Ramos (cell line): ENCODE measurements around the gene GMEB2.
"Not testable (repeated sequence)": the region's sequence is repeated elsewhere in the genome, so short reads cannot be mapped to it uniquely, and the experiment has no call there.

Experiments
- in situ Hi-C: fragments of 300-500 bp; cut with MboI; formaldehyde crosslinking; loops from one replicate; pipeline ENCODE4 v1.14.3; 2022; ENCODE audit warnings: low sequenced_read_pairs; ENCODE audit not compliant: unreplicated experiment

The GMEB2 gene, protein sequence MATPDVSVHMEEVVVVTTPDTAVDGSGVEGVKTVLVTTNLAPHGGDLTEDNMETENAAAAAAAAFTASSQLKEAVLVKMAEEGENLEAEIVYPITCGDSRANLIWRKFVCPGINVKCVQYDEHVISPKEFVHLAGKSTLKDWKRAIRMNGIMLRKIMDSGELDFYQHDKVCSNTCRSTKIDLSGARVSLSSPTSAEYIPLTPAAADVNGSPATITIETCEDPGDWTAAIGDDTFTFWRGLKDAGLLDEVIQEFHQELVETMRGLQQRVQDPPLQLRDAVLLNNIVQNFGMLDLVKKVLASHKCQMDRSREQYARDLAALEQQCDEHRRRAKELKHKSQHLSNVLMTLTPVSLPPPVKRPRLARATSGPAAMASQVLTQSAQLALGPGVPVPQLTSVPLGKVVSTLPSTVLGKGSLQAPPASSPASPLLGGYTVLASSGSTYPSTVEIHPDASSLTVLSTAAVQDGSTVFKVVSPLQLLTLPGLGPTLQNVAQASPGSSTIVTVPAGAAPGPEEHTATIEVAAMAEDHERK

DNA sequence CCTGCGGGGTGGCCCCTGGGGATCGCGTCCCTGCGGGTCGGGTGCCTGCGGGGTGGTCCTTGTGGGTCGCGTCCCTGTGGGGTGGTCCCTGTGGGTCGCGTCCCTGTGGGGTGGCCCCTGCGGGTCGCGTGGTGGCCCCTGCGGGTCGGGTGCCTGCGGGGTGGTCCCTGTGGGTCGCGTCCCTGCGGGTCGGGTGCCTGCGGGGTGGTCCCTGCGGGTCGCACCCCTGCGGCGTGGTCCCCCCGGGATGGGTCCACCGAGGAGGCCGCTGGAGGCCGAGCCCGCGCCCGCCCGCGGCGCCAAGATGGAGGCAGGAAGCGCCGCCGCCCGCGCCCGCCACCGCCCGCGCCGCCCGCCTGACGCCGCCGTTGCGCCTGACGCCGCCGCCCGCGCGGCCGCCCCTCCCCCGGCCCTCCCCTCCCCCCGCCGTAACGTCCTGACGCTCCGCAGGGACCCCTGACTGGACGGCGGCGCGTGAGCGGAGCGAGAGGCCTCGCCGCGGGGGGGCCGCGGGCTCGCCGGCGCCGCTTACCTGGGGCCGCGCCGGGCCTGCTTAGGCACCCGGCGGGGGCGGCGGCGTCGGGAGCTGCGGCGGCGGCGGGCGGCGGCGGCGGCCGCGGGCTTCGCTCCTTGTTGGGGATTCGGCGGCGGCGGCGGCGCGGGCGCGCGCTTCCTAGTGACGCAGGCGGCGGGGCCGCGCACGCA lies at the start of gene GMEB2:
Gene GMEB2 (minus strand): TSS at position 678 of the 705 bp plus-strand sequence. CDS start 7,704 bp downstream, outside the sequence.
- in situ Hi-C loops: no loop called here

DNA sequence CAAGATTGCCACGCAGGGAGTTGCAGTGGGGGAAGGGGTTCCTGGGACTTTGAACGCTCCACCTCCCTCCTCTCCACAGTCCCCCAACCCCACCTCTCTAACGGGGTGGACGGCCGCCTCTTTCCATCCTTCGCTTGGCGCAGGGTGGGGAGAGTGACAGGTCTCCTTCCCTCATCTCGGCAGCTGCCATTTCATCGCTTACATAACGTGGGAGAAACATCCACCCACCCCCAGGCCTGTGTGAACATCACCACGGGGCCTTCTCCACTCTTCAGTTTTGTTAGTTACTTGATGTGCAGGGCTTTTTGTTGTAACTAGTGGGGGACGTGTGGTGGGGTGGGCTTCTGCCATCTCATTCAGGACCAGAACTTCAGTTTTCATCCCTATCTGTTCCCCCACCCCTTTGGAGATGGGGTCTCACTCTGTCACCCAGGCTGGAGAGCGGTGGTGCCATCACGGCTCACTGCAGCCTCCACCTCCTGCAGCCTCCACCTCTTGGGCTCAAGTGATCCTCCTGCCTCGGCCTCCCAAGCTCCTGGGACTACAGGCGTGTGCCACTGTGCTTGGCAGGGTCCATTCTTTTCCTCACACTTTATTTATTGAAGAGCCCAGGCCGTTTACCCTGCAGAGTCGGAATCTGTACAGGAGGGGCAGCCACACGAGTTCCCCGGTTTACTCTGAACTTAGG lies 48.9 kb upstream of the GMEB2 start:
- in situ Hi-C loops: no loop called here

DNA sequence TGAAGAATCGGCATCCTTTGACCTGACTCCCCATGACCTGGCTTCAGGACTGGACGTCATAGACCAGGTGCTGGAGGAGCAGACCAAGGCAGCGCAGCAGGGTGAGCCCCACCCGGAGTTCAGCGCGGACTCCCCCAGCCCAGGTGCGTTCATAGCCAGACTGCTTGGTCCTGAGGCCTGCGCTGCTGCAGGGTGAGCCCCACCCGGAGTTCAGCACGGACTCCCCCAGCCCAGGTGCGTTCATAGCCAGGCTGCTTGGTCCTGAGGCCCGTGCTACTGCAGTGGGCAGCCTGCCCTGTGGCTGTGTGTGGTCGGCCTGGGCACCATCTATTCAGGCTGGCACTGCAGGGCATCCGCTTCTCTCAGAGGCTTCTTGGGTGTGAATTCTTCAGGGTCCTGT lies 47.0 kb upstream of the GMEB2 start:
- in situ Hi-C loops: no loop called here

DNA sequence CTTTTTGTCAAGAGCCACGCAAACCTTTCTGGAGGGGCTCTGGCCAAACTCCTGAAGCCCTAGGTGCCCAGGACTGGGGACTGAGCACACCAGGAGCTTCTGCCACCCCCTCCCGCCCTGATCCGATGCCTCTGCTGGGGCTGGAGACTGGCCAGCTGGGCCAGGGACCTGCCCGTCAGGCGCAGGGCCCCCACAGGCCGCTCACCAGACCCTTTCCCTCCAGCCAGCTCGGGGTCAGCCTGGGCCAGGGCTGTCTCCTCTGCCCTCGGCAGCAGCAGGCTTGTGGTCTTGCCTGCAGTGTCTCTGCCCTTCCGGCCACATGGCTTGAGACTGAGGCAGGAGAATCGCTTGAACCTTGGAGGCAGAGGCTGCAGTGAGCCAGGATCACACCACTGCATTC lies 45.8 kb upstream of the GMEB2 start:
- in situ Hi-C loops: no loop called here

DNA sequence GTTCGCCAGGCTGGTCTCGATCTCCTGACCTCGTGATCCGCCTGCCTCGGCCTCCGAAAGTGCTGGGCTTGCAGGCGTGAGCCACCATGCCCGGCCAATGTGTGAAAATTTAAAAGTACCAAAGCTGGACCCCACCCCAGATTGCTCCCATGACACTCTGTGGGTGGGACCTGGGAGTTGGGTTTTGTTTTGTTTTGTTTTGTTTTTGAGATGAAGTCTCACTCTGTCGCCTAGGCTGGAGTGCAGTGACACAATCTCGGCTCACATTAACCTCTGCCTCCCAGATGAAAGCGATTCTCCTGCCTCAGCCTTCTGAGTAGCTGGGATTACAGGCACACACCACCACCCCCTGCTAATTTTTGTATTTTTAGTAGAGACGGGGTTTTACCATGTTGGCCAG lies 44.8 kb upstream of the GMEB2 start:
- in situ Hi-C loops: not testable (repeated sequence)

DNA sequence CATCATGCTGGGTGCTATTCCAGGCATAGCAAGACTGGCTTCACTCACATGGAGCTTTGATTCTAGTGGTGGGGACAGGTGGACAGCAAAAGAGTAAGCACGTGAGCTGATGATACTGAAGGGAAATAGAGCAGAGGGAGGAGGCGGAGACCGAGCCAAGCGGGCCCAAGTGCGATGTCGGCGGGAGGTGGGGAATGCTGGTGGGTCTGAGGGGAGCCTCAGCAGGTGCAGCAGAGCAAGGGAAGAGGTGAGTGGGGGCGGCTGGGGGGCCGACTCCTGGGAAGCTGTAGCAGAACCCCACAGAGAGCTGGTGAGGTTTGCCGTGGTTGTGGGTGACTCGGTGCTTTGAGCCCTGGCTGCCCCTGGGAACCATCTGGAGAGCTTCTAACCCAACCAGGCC lies 41.5 kb upstream of the GMEB2 start:
- in situ Hi-C loops: no loop called here

DNA sequence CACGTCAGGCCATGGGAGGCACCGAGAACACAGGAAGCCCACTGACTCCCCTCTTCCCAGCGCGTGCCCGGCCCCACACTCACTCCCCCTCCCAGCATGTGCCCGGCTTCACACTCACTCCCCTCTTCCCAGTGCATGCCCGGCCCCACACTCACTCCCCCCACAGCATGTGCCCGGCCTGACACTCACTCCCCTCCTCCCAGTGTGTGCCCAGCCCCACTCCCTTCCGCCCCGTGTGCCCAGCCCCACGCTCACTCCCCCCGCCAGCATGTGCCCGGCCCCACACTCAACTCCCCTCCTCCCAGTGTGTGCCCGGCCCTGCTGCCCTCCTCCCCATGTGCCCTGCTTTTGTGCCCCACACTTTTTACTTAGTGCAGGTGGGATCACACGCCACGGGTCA lies 41.0 kb upstream of the GMEB2 start:
- in situ Hi-C loops: no loop called here

DNA sequence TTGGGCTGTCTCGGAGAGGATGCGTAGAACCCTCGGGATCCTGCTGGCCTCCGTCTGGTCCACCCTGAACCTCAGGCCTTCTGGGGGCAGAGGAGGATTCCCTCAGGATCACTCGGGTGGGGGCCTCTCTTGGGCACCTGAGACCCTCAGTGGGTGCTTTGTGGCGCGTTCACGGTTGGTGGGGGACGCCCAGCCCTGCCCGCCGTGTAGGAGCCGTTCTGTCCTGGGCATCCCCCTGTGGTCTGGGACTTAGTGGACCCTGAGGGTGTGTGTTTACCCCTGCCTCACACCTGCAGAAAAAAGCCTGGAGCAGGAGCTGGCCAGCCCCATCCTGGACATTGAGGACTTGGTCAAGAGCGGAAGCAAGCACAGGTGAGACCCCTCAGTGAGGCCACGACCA lies 38.8 kb upstream of the GMEB2 start:
- in situ Hi-C loops: no loop called here

DNA sequence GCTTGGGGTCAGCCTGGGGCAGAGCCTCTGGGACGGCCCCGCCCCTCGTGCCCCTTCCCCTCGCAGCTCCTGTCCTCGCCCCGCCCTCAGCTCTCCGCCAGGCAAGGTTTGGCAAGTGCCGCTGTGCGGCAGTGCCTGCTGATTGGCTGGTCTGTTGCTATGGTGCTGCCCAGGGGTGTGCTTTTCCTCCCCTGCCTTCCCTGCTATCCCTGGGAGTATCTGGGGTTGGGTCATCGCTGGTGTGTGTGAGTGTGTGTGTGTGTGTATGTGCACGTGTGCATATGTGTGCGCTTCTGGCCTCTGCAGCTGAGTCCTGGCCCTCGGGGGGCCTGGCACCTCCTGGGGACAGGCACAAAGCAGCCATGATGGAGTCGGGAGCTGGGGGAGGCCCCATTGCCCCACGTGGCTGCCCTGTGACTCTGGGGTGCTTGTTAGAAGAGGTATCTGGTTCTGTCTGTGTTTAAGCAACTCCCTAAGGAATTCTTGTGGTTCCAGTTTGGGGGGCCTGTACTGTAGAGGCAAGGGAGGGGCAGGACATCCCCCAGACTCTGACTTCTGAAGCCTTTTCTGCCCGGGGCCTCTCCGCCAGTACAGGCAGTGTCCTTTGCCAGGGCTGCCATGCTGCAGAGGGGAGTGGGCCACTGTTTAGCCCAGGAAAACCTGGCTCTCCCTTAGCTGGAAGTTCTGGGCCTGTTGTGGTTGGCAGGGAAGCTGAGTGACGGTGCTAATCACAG lies 38.1 kb upstream of the GMEB2 start:
- in situ Hi-C loops: no loop called here

DNA sequence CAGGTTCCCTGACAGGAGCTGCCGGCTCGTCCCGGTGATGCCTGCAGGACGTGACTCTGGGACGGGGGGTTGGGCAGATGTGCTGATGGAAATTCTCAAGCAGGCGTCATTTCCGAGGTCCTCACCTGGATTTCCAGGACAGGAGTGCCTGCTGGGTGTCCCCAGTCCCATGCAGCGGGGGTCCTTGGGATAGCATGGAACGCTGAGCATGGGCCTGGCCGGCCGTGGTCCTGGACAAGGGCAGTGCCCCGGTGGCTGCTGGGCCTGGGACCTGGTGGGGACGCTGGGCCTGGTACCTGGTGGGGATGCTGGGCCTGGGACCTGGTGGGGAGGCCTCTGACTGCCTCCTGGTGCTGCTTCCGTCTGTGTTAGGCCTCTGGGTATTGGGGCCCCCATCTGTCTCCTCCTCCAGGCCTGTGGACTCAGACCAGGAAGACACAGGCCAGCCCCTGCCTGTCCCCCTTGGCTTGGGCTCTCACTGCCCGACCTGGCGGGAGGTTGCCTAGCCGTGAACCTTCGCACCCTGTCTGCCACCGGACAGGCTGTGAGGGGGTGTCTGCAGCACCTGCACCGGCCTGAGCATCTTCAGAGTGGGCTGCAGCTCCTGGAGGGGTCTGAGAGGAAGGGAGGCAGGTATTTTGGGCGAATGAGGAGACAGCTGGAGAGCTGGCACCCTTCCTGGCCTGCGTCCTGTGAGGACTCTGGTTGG lies 37.4 kb upstream of the GMEB2 start:
- in situ Hi-C loops: no loop called here

DNA sequence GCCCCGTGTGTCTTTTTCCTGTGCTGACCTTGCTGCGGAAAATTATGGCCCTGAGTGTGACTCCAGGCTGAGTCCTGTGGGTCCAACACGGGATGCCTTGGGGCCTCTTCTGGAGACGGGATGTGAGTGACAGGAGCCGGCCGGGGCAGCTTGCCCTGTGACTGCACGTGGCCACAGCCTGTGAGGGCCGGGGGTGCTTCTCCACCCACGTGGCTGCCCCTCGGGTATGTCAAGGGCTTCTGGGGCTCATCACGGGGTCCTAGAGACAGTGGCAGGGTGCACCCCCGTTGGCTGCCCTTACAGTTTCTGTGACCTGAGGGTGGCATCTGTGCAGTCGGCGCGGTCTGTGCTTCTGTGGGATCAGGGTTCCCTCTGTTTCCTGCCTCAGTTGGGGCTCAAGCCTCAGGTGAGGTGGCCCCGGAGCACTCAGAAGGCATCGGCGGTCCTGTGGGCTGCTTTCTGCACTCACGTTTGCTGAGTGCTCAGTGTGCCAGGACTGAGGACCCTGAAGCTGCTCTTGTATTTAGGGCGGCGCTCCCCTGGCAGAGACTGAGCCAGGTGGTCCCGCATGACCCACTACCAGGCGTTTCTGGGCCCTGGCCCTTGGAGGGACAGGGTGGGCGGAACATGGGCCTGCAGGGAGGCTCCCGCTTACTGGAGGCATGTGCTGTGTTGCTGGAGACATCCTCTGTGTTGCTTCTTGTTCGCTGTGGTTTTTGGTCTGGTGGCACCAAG lies 36.6 kb upstream of the GMEB2 start:
- in situ Hi-C loops: no loop called here

DNA sequence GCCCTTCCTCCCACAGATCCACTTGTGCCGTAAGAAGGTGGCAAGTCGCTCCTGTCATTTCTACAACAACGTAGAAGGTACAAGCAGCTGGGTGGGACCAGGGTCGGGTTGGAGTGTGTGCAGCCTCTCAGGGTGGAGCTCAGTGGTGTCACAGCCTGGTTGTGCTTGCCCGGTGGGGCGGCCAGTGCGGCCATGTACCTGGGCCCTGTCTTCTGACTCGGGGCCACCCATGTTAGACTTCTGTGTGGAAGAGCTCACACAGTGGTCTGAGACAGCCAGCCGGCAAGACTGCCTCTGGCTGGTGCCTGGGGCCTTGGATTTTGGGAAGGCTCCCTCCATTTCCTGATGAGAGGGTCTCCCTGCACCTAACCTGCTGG lies 35.9 kb upstream of the GMEB2 start:
- in situ Hi-C loops: no loop called here

DNA sequence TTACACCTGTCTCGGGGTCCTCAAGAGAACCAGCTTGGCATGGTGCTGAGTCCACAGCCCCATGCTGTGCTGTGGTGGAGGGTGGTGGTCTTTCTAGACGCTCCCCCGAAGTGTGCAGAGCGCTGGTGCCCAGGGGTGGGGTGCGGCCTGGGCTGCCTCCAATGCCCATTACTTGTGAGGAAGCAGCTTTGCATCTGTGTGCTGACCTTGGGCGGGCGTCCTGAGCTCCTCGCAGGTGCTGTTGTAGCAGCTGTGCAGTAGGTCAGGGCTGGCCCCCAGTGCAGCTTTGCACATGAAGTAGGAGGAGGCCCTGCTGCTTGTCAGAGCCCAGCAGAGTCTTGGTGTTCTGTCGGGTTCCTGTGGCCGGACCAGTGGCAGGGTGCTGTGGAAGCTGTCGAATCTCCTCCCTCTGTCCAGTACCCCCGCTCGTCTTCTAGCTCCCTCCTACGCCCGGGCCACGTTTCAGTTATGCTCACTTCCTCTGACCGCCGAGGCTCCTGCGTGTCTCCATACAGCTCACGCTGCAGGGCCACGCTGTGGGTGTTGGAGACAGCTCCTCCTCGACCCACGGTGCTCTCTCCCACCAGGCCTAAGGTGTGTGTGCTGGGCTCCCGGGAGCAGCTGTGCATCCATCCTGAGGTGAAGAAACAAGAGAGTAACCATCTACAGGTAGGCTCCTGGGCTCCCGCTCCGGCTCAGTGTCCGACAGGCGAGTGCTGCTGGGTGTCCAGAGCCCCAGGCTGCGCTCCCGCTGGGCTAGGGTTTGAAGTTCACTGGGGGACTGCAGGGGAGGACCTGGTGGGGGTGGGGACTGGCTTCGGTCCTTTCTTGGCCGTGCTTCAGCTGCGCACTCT lies 35.3 kb upstream of the GMEB2 start:
- in situ Hi-C loops: no loop called here

DNA sequence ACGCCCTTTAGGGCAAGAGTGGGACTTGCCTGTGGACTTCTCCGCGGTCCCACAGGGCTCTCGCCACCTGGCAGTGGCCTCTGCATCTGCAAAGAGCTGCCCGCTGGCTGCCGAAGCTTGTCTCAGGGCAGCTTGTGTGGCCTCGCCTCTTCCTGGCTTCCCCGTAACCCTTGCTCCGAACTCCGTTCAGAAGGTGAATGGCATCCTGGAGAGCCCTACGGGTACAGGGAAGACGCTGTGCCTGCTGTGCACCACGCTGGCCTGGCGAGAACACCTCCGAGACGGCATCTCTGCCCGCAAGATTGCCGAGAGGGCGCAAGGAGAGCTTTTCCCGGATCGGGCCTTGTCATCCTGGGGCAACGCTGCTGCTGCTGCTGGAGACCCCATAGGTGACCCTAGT lies 34.2 kb upstream of the GMEB2 start:
- in situ Hi-C loops: no loop called here

DNA sequence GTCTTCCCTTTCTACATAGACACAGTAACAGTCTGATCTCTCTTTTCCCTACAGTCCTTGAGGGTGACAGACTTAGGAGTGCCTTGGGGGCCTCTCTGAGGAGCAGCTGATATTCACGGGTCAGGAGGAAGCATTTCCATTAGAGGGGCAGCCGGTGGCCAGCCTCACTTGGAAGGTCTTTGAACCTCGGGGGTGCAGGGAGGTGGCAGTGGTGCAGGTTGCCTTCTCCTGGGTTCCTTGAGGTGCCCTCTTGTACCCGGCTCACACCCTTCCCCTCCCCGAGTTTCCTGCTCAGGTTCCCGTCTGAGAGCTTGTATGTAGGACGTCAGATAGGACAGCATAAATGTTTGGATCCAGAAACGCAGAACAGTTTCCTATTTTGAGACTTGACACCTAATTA lies 33.7 kb upstream of the GMEB2 start:
- in situ Hi-C loops: no loop called here

DNA sequence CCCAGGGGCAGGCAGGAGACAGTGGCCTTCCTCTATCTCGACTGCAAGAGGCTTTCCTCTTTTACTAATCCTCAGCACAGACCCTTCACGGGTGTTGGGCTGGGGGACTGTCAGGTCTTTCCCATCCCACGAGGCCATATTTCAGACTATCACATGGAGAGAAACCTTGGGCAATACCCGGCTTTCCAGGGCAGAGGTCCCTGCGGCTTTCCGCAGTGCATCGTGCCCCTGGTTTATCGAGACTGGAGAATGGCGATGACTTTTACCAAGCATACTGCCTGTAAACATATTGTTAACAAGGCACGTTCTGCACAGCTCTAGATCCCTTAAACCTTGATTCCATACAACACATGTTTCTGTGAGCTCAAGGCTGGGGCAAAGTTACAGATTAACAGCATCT lies 33.3 kb upstream of the GMEB2 start:
- in situ Hi-C loops: not testable (repeated sequence)

DNA sequence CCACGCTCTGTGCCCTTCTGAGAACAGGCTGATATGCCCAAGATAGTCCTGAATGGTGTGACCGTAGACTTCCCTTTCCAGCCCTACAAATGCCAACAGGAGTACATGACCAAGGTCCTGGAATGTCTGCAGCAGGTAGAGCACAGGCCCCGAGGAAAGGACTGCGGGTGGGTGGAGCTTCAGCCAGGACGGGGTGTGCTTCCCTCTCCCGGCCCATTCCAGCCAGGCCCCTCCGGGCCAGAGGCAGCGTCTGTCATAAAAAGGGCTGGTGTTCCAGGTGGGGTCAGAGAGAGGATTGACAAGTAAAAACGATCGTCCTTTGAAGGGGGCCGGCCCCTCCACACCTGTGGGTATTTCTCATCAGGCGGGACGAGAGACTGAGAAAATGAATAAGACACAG lies 32.5 kb upstream of the GMEB2 start:
- in situ Hi-C loops: no loop called here

DNA sequence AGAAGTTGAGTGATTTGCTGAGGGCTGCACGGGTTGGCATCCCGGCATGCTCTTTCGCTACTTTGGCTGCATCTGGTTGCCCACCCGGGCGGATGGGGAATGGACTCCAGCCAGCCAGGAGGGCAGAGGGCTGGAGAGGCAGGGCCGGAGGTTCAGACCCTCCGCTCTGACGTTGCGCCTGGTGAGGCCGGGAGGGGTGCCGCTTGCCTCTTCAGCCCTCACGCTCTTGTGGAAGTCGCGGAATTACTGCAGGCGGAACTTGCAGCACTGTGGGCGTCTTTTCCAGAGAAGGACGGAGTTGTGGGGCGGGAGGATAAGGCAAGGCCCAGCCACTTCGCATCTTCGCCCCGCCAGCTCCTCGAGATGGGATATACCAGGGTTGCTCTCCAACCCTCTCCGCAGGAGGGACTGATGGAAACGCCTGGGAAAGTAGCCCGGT lies 31.9 kb upstream of the GMEB2 start:
- in situ Hi-C loops: no loop called here
